CD14-positive monocyte (primary cell): ENCODE results near the gene KCNJ16. TPM values are rescaled to one million over a fixed set of nuclear protein-coding genes. Genes with fewer than 3 reads are reported as not detected.

Source experiments
- DNase-seq, 3 donors: peaks; one replicate each; pipeline ENCODE4 v3.0.0-alpha.2; 2011 to 2022
- H2AFZ ChIP-seq: 2 replicates; pipeline ENCODE4 v1.6.0; 2012; ENCODE audit warnings: mild to moderate bottlenecking, low read depth, low read length, inconsistent platforms; ENCODE audit not compliant: insufficient read depth, poor library complexity, severe bottlenecking
- H3K27ac ChIP-seq, 2 donors: 1 replicate in 1 of 2; 2 replicates in 1 of 2; pipeline ENCODE4 v1.5.1; 2012 to 2013; ENCODE audit warnings: low read length in 2 of 2, control low read depth in 1 of 2, inconsistent platforms in 1 of 2, low read depth in 1 of 2, mild to moderate bottlenecking in 1 of 2
- H3K27me3 ChIP-seq, 2 donors: one replicate each; pipeline versions ENCODE4 v1.6.0 to v1.6.1; 2011 to 2013; ENCODE audit warnings: low read length in 2 of 2; ENCODE audit not compliant: control insufficient read depth in 2 of 2, insufficient read depth in 2 of 2
- H3K36me3 ChIP-seq, 2 donors: replicated peaks in 1 of 2; 1 replicate in 1 of 2; 2 replicates in 1 of 2; pipeline versions ENCODE4 v1.5.1 to v1.6.1; 2012 to 2013; ENCODE audit warnings: low read length in 2 of 2, control low read depth in 1 of 2, inconsistent platforms in 1 of 2, mild to moderate bottlenecking in 1 of 2; ENCODE audit not compliant: insufficient read depth in 2 of 2, control insufficient read depth in 1 of 2
- H3K4me1 ChIP-seq, 2 donors: 1 replicate in 1 of 2; 2 replicates in 1 of 2; pipeline versions ENCODE4 v1.5.1 to v1.6.1; 2012 to 2013; ENCODE audit warnings: low read length in 2 of 2, control low read depth in 1 of 2, inconsistent platforms in 1 of 2, mild to moderate bottlenecking in 1 of 2, moderate library complexity in 1 of 2; ENCODE audit not compliant: insufficient read depth in 2 of 2, control insufficient read depth in 1 of 2
- H3K4me2 ChIP-seq: replicated peaks from 2 replicates; pipeline ENCODE3; 2012; ENCODE audit warnings: low read length, moderate library complexity, mild to moderate bottlenecking; ENCODE audit not compliant: poor library complexity, severe bottlenecking; ENCODE audit errors: extremely low read depth
- H3K4me3 ChIP-seq, 3 experiments: fragments of 200-600 bp in 1 of 3; sonication (generic) in 1 of 3; replicated peaks in 1 of 3; 1 replicate in 2 of 3; 2 replicates in 1 of 3; pipeline ENCODE4 v1.5.1; 2011 to 2013; ENCODE audit warnings: low read length in 3 of 3, mild to moderate bottlenecking in 3 of 3, control low read depth in 2 of 3, low read depth in 2 of 3, inconsistent platforms in 1 of 3, moderate library complexity in 1 of 3
- H3K79me2 ChIP-seq: 2 replicates; pipeline ENCODE4 v1.6.0; 2012; ENCODE audit warnings: mild to moderate bottlenecking, control low read depth, inconsistent platforms, low read length, moderate library complexity; ENCODE audit not compliant: insufficient read depth
- H3K9ac ChIP-seq: 2 replicates; pipeline ENCODE4 v1.6.0; 2017; ENCODE audit warnings: low read length, mild to moderate bottlenecking; ENCODE audit not compliant: insufficient read depth, poor library complexity, severe bottlenecking
- H3K9me3 ChIP-seq, 2 donors: replicated peaks in 1 of 2; 1 replicate in 1 of 2; 2 replicates in 1 of 2; pipeline versions ENCODE4 v1.5.1 to v1.6.1; 2012 to 2013; ENCODE audit warnings: low read length in 2 of 2, control low read depth in 1 of 2; ENCODE audit not compliant: control insufficient read depth in 1 of 2, insufficient read depth in 1 of 2
- H4K20me1 ChIP-seq: 2 replicates; pipeline ENCODE4 v1.6.0; 2012; ENCODE audit warnings: mild to moderate bottlenecking, low read length, control low read depth, moderate library complexity; ENCODE audit not compliant: insufficient read depth
- H3K27ac Mint-ChIP-seq, 7 donors: one replicate each; pipeline ENCODE4 v1.8.0; 2020; ENCODE audit warnings: mild to moderate bottlenecking in 7 of 7, mixed read lengths in 7 of 7, moderate library complexity in 6 of 7, inconsistent platforms in 2 of 7
- H3K27me3 Mint-ChIP-seq, 3 donors: one replicate each; pipeline ENCODE4 v1.8.0; 2021 to 2022; ENCODE audit warnings: low read depth in 3 of 3, mild to moderate bottlenecking in 3 of 3, mixed read lengths in 3 of 3, moderate library complexity in 3 of 3, inconsistent platforms in 1 of 3
- H3K36me3 Mint-ChIP-seq, 2 donors: one replicate each; pipeline ENCODE4 v1.8.0; 2020; ENCODE audit warnings: mixed read lengths in 2 of 2, inconsistent platforms in 1 of 2, mild to moderate bottlenecking in 1 of 2
- H3K4me1 Mint-ChIP-seq: one replicate; pipeline ENCODE4 v1.8.0; 2020; ENCODE audit warnings: mild to moderate bottlenecking, mixed read lengths
- H3K4me3 Mint-ChIP-seq, 2 donors: one replicate each; pipeline ENCODE4 v1.8.0; 2020; ENCODE audit warnings: mild to moderate bottlenecking in 2 of 2, mixed read lengths in 2 of 2, moderate library complexity in 1 of 2
- H3K9me3 Mint-ChIP-seq, 7 donors: one replicate each; pipeline ENCODE4 v1.8.0; 2020 to 2022; ENCODE audit warnings: mixed read lengths in 7 of 7, mild to moderate bottlenecking in 6 of 7, moderate library complexity in 6 of 7, inconsistent platforms in 2 of 7
- CTCF ChIP-seq: fragments of 200-600 bp; IDR thresholded peaks from one replicate; pipeline ENCODE4 v1.8.0; 2022; ENCODE audit warnings: antibody characterized with exemption, mild to moderate bottlenecking
- WGBS: methylation state at CpG from one replicate; pipeline ENCODE4 v1.1.5; 2013; ENCODE audit warnings: missing lambda C conversion rate; ENCODE audit not compliant: insufficient coverage; 5-methylcytosine and 5-hydroxymethylcytosine counted together
- intact Hi-C, 2 donors: fragments of 100-400 bp; cut with micrococcal nuclease; formaldehyde crosslinking; loops; one replicate each; pipeline versions ENCODE4 v1.15.0 to v1.15.1; 2023
- polyA plus RNA-seq, 3 donors: library from polyadenylated mRNA; depleted of rRNA in 1 of 3; unstranded in 2 of 3; stranded (reverse) in 1 of 3; fragments of 300-500 nt in 2 of 3; fragments of >200 nt in 1 of 3; fragmentation: Illumina TruSeq in 2 of 3; gene quantifications; 1 replicate in 2 of 3; 2 replicates in 1 of 3; pipeline ENCODE4 v1.2.3, GENCODE V29; 2012 to 2021

KCNJ16 gene
- polyA plus RNA-seq, 3 donors = not detected

- DNase-seq = peak; percentile 24 to 40 (median 33)
- Histone ChIP-seq H2AFZ (peak overlapping the region; percentile 27), H3K9me3 (no peaks in the 10 kb centered on the region), H3K4me2 (peak overlapping the region; percentile 68), H3K36me3 (no peaks in the 10 kb centered on the region), H3K27me3 (no peaks in the 10 kb centered on the region), H4K20me1 (no peaks in the 10 kb centered on the region), H3K4me3 (peak overlapping the region; percentile 14 to 62 (median 33)), H3K79me2 (no peaks in the 10 kb centered on the region), H3K27ac (peak overlapping the region in 1 of 2 donors; percentile 60), H3K4me1 (peaks cover 0 to 10% of the 10 kb centered on the region in 2 donors), H3K9ac (no peak overlapping the region)
- H3K9me3 Mint-ChIP-seq = no peaks in the 10 kb centered on the region
- 24% methylated on average over 4 of the region's 5 CpGs for WGBS
- H3K27ac Mint-ChIP-seq = peak overlapping the region in 6 of 7 donors; percentile 3 to 44 (median 20)
- H3K36me3 Mint-ChIP-seq = no peaks in the 10 kb centered on the region
- no peak for TF ChIP-seq CTCF
- H3K27me3 Mint-ChIP-seq = peaks cover 0 to 5% (median 1%) of the 10 kb centered on the region in 3 donors
- intact Hi-C loops = no loop called here
- peaks cover 18% of the 10 kb centered on the region for H3K4me1 Mint-ChIP-seq
- peak overlapping the region; percentile 47 to 80 for H3K4me3 Mint-ChIP-seq
Measured at GRCh38 chr17:70072546-70073309, 2.3 kb upstream of the KCNJ16 start.

- Mint-ChIP-seq H3K4me1 (peaks cover 18% of the 10 kb centered on the region), H3K27ac (no peak overlapping the region), H3K9me3 (no peaks in the 10 kb centered on the region), H3K36me3 (no peaks in the 10 kb centered on the region), H3K27me3 (peaks cover 0 to 5% (median 1%) of the 10 kb centered on the region in 3 donors), H3K4me3 (no peak overlapping the region)
- TF ChIP-seq CTCF = no peak
- Histone ChIP-seq H3K36me3 (no peaks in the 10 kb centered on the region), H2AFZ (no peak overlapping the region), H3K27me3 (no peaks in the 10 kb centered on the region), H3K4me1 (peaks cover 0 to 10% of the 10 kb centered on the region in 2 donors), H3K4me3 (no peak overlapping the region), H3K9ac (no peak overlapping the region), H3K4me2 (no peak overlapping the region), H3K79me2 (no peaks in the 10 kb centered on the region), H3K9me3 (no peaks in the 10 kb centered on the region), H4K20me1 (no peaks in the 10 kb centered on the region), H3K27ac (no peak overlapping the region)
- intact Hi-C loops = no loop called here
- WGBS = 100% methylated on average over 2 of the region's 5 CpGs
- DNase-seq = no peak
Measured at GRCh38 chr17:70073310-70073709, 1.7 kb upstream of the KCNJ16 start.
